ENCODE data around the gene KDM2B. TPM values are rescaled to one million over a fixed set of nuclear protein-coding genes. Genes with fewer than 3 reads are reported as not detected.

KDM2B gene
- total RNA-seq, 1 experiment from 2014 or later: 49.3 TPM

GRCh38 chr12:121476477-121476876 is 104.3 kb downstream of the KDM2B start:
- Histone ChIP-seq H3K27ac (ENCODE audit: low read depth, low read length, poor library complexity, severe bottlenecking) (no peak overlapping the region), H3K36me3 (ENCODE audit: insufficient read depth, low read length, poor library complexity, severe bottlenecking) (no peaks in the 10 kb centered on the region), H3K9me3 (ENCODE audit: low read depth, low read length, poor library complexity, severe bottlenecking) (no peaks in the 10 kb centered on the region), H3K4me3 (ENCODE audit: low read depth, low read length, poor library complexity, severe bottlenecking) (no peak overlapping the region), H3K4me1 (ENCODE audit: insufficient read depth, low read length, poor library complexity, severe bottlenecking) (peaks cover 15% of the 10 kb centered on the region), H3K27me3 (replicated peaks; ENCODE audit: insufficient read depth, low read depth, low read length, poor library complexity) (no peaks in the 10 kb centered on the region)
- no peak for DNase-seq (ENCODE audit: low spot score)
- no TSS peak for BruUV-seq (replicated peaks)
- ChIA-PET CTCF (interaction anchor here (0.6 to 0.7 kb wide), 2 partner anchors 57 to 206 kb away, joined by 5 read pairs; no protein-coding TSS in a partner anchor), POLR2A (ENCODE audit: low non-redundant PET) (interaction anchor here (0.7 kb wide), 1 partner anchor 401 kb away, joined by 6 read pairs; no protein-coding TSS in a partner anchor)
- no peak for TF ChIP-seq CTCF (conservative IDR thresholded peaks at IDR 0.05; ENCODE audit: low read depth, low read length)
- TF ChIP-seq EZH2 (IDR thresholded peaks at IDR 0.05; ENCODE audit: borderline replicate concordance, low read depth, low read length, poor library complexity, severe bottlenecking): no peak
- intact Hi-C loops (cut with micrococcal nuclease; ENCODE audit: unreplicated experiment): no loop called here

DNA sequence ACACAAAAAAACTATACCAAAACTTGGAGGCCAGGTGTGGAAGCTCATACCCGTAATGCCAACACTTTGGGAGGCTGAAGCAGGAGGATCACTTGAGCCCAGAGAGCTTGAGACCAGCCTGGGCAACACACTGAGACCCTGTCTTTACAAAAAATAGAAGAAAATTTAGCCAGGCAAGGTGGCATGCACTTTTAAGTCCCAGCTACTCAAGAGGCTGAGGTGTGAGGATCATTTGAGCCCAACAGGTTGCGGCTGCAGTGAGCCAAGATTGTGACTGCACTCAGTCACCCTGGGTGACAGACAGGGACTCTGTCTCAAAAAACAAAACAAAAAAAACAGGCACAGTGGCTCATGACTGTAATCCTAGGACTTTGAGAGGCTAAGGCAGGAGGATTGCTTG is 105.5 kb downstream of the KDM2B start:
- POLR2A ChIA-PET (ENCODE audit: low non-redundant PET): no interaction called here
- intact Hi-C loops (cut with micrococcal nuclease; ENCODE audit: unreplicated experiment): no loop called here

DNA sequence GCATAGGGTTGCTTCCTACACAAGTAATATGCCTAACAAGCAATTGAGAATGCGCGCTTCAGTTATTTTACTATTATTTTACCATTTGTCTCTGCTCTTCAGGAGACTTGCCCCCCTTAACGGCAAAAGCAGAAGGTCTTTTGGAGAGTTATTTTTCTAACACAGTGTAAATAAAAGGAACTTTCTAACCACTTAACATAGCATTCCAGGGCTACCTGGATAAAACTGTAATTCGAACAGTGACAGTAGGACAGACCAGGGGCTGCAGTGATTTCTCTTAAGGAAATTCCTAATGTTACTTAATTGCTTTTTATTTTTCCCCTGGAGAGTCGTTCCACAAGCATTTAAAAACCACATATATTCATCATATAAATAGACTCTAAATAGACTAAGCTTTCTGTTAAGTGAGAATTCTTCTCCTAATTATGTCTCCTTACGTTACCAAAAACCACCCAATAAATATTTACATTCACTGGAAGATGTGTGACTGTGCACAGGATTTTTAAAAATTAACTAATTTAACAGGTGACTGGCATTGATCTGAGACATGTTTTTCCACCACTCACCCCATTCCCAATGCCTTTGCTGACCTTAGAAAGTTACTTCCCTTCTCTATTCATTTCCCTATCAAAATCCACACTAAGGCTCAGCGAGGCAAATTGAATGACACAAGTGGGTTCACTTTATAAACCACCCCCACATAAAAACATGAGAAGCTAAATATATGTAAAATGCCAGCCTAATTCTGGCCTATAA is 108.5 kb downstream of the KDM2B start:
- Histone ChIP-seq H3K4me3 (ENCODE audit: low read depth, low read length, poor library complexity, severe bottlenecking) (no peak overlapping the region), H3K9me3 (ENCODE audit: low read depth, low read length, poor library complexity, severe bottlenecking) (no peaks in the 10 kb centered on the region), H3K36me3 (ENCODE audit: insufficient read depth, low read length, poor library complexity, severe bottlenecking) (no peaks in the 10 kb centered on the region), H3K27me3 (replicated peaks; ENCODE audit: insufficient read depth, low read depth, low read length, poor library complexity) (no peaks in the 10 kb centered on the region), H3K4me1 (ENCODE audit: insufficient read depth, low read length, poor library complexity, severe bottlenecking) (peaks cover 25% of the 10 kb centered on the region), H3K27ac (ENCODE audit: low read depth, low read length, poor library complexity, severe bottlenecking) (no peak overlapping the region)
- intact Hi-C loops (cut with micrococcal nuclease; ENCODE audit: unreplicated experiment): no loop called here
- DNase-seq (ENCODE audit: low spot score): no peak
- TF ChIP-seq EZH2 (IDR thresholded peaks at IDR 0.05; ENCODE audit: borderline replicate concordance, low read depth, low read length, poor library complexity, severe bottlenecking): no peak
- no peak for TF ChIP-seq CTCF (conservative IDR thresholded peaks at IDR 0.05; ENCODE audit: low read depth, low read length)
- CTCF ChIA-PET: interaction anchor here (0.5 kb wide), 1 partner anchor 195 kb away, joined by 4 read pairs; no protein-coding TSS in a partner anchor
- no TSS peak for BruUV-seq (replicated peaks)
- POLR2A ChIA-PET (ENCODE audit: low non-redundant PET): no interaction called here

More for the DNA sequence above, 105.5 kb downstream of the KDM2B start:
- CTCF ChIA-PET: no interaction called here
- Histone ChIP-seq H3K36me3 (ENCODE audit: insufficient read depth, low read length, poor library complexity, severe bottlenecking) (no peaks in the 10 kb centered on the region), H3K27me3 (replicated peaks; ENCODE audit: insufficient read depth, low read depth, low read length, poor library complexity) (no peaks in the 10 kb centered on the region), H3K27ac (ENCODE audit: low read depth, low read length, poor library complexity, severe bottlenecking) (no peak overlapping the region), H3K4me1 (ENCODE audit: insufficient read depth, low read length, poor library complexity, severe bottlenecking) (peaks cover 19% of the 10 kb centered on the region), H3K4me3 (ENCODE audit: low read depth, low read length, poor library complexity, severe bottlenecking) (no peak overlapping the region), H3K9me3 (ENCODE audit: low read depth, low read length, poor library complexity, severe bottlenecking) (no peaks in the 10 kb centered on the region)
- DNase-seq (ENCODE audit: low spot score): no peak
- no TSS peak for BruUV-seq (replicated peaks)
- TF ChIP-seq CTCF (conservative IDR thresholded peaks at IDR 0.05; ENCODE audit: low read depth, low read length) (no peak), EZH2 (IDR thresholded peaks at IDR 0.05; ENCODE audit: borderline replicate concordance, low read depth, low read length, poor library complexity, severe bottlenecking) (no peak)
